Tibial artery (tissue), 4 donors: ENCODE measurements around the gene DDT.
"Not testable (repeated sequence)": the region's sequence is repeated elsewhere in the genome, so short reads cannot be mapped to it uniquely, and the experiment has no call there.

ENCODE experiments used
- DNase-seq, 2 donors: peaks; one replicate each; pipeline ENCODE4 v3.0.0-alpha.2; 2019
- H3K27ac ChIP-seq, 2 donors: fragments of 200-600 bp; sonication (generic) in 1 of 2; 1 replicate in 1 of 2; 2 replicates in 1 of 2; pipeline ENCODE4 v1.5.1; 2018 to 2019; ENCODE audit warnings: mild to moderate bottlenecking in 1 of 2
- H3K27me3 ChIP-seq, 2 donors: fragments of 200-600 bp; sonication (generic) in 1 of 2; one replicate each; pipeline versions ENCODE4 v1.5.1 to v1.6.0; 2016 to 2019
- H3K36me3 ChIP-seq, 3 donors: fragments of 200-600 bp; sonication (generic) in 2 of 3; one replicate each; pipeline ENCODE4 v1.5.1; 2016 to 2019; ENCODE audit warnings: mild to moderate bottlenecking in 2 of 3
- H3K4me1 ChIP-seq, 4 donors: fragments of 200-600 bp; sonication (generic) in 2 of 4; 1 replicate in 3 of 4; 2 replicates in 1 of 4; pipeline ENCODE4 v1.5.1; 2016 to 2019
- H3K4me3 ChIP-seq, 2 donors: fragments of 200-600 bp; sonication (generic) in 1 of 2; 1 replicate in 1 of 2; 2 replicates in 1 of 2; pipeline ENCODE4 v1.5.1; 2018 to 2019; ENCODE audit warnings: mild to moderate bottlenecking in 2 of 2
- H3K9me3 ChIP-seq, 3 donors: fragments of 200-600 bp; sonication (generic) in 1 of 3; one replicate each; pipeline ENCODE4 v1.5.1; 2016 to 2019
- CTCF ChIP-seq, 2 experiments: fragments of 200-600 bp in 1 of 2; fragments of 450-650 bp in 1 of 2; IDR thresholded peaks; one replicate each; pipeline ENCODE4 v1.5.1; 2017 to 2019; ENCODE audit warnings: antibody characterized with exemption in 2 of 2, mild to moderate bottlenecking in 1 of 2, moderate library complexity in 1 of 2
- intact Hi-C: fragments of 100-400 bp; cut with DNase I; formaldehyde crosslinking; loops from one replicate; pipeline ENCODE4 v1.15.0; 2023; ENCODE audit warnings: low total_unique reads

Gene DDT

GRCh38 chr22:23974345-23974744 lies at the start of gene DDT:
Gene DDT (minus strand): TSS chr22:23974441. CDS start chr22:23974414, 27 bp downstream.
- not testable (repeated sequence) for H3K4me1 ChIP-seq, H3K27ac ChIP-seq, H3K4me3 ChIP-seq, H3K27me3 ChIP-seq, DNase-seq, H3K9me3 ChIP-seq
- intact Hi-C loops = loop anchor here (5.0 kb wide), 1 partner anchor 47 kb away; no protein-coding TSS in a partner anchor
- H3K36me3 ChIP-seq = peaks cover 13 to 27% (median 27%) of the 10 kb centered on the region in 3 donors

GRCh38 chr22:24023204-24023789 lies 49.1 kb upstream of the DDT start:
- no peaks in the 10 kb centered on the region for H3K27me3 ChIP-seq
- no peak for DNase-seq
- H3K4me1 ChIP-seq = no peaks in the 10 kb centered on the region
- H3K4me3 ChIP-seq = no peak overlapping the region
- no peak overlapping the region for H3K27ac ChIP-seq
- peaks cover 0 to 7% (median 0%) of the 10 kb centered on the region in 3 donors for H3K9me3 ChIP-seq
- TF ChIP-seq CTCF (IDR thresholded peaks at IDR 0.05) = no peak
- intact Hi-C loops = no loop called here
- H3K36me3 ChIP-seq = peaks cover 0 to 9% (median 0%) of the 10 kb centered on the region in 3 donors

- intact Hi-C loops = no loop called here
- Histone ChIP-seq H3K27ac (no peak overlapping the region), H3K36me3 (peaks cover 0 to 9% (median 0%) of the 10 kb centered on the region in 3 donors), H3K4me1 (no peaks in the 10 kb centered on the region), H3K4me3 (no peak overlapping the region), H3K9me3 (peaks cover 0 to 7% (median 0%) of the 10 kb centered on the region in 3 donors), H3K27me3 (no peaks in the 10 kb centered on the region)
- DNase-seq = no peak
- no peak for TF ChIP-seq CTCF (IDR thresholded peaks at IDR 0.05)
Observed at GRCh38 chr22:24021304-24021703, 47.1 kb upstream of the DDT start.

GRCh38 chr22:24016156-24016555 lies 41.9 kb upstream of the DDT start:
- intact Hi-C loops = no loop called here
- Histone ChIP-seq H3K4me1 (peaks cover 0 to 19% (median 12%) of the 10 kb centered on the region in 4 donors), H3K9me3 (no peaks in the 10 kb centered on the region), H3K27ac (no peak overlapping the region), H3K27me3 (no peaks in the 10 kb centered on the region), H3K4me3 (no peak overlapping the region), H3K36me3 (no peaks in the 10 kb centered on the region)
- DNase-seq = no peak
- no peak for TF ChIP-seq CTCF (IDR thresholded peaks at IDR 0.05)

- peak overlapping the region; percentile 93 to 94 for H3K4me3 ChIP-seq
- no peaks in the 10 kb centered on the region for H3K27me3 ChIP-seq
- no peaks in the 10 kb centered on the region for H3K36me3 ChIP-seq
- intact Hi-C loops = loop anchor here (5.0 kb wide), 1 partner anchor 46 kb away; no protein-coding TSS in a partner anchor
- no peak for TF ChIP-seq CTCF (IDR thresholded peaks at IDR 0.05)
- DNase-seq = no peak
- peaks cover 0 to 19% (median 14%) of the 10 kb centered on the region in 4 donors for H3K4me1 ChIP-seq
- H3K9me3 ChIP-seq = no peaks in the 10 kb centered on the region
- H3K27ac ChIP-seq = peak overlapping the region; percentile 84 to 87
Observed at GRCh38 chr22:24011735-24012068, 37.5 kb upstream of the DDT start.

- no peaks in the 10 kb centered on the region for H3K27me3 ChIP-seq
- no peak for TF ChIP-seq CTCF (IDR thresholded peaks at IDR 0.05)
- intact Hi-C loops = loop anchor here (5.0 kb wide), 1 partner anchor 47 kb away; no protein-coding TSS in a partner anchor
Observed at GRCh38 chr22:24010018-24010391, 35.8 kb upstream of the DDT start.

More at GRCh38 chr22:24010018-24010391, 35.8 kb upstream of the DDT start:
- DNase-seq = no peak
- Histone ChIP-seq H3K36me3 (no peaks in the 10 kb centered on the region), H3K4me1 (peaks cover 0 to 33% (median 24%) of the 10 kb centered on the region in 4 donors), H3K4me3 (no peak overlapping the region), H3K27ac (no peak overlapping the region), H3K9me3 (no peaks in the 10 kb centered on the region)
